A549 (cell line): ENCODE results near the gene LRRC4B. TPM values are rescaled to one million over a fixed set of nuclear protein-coding genes. Genes with fewer than 3 reads are reported as not detected.
"Not testable (repeated sequence)": the region's sequence is repeated elsewhere in the genome, so short reads cannot be mapped to it uniquely, and the experiment has no call there.

Experiments used
- ATAC-seq, 2 experiments: fragments of 200-7000 bp in 1 of 2; fragments of >200 bp in 1 of 2; cut with Nextera tagmentation in 1 of 2; cut with Tn5 transposase in 1 of 2; 3 replicates each; pipeline versions ENCODE4 v1.8.0 to v1.9.1; 2018 to 2020; ENCODE audit warnings: mild to moderate bottlenecking in 1 of 2, moderate library complexity in 1 of 2
- CTCF ChIA-PET: fragments of 300-600 bp; sonication (Branson Sonifier 250); formaldehyde crosslinking; extraction: SDS; loops from one replicate; lab custom pipeline; 2021; ENCODE audit warnings: antibody characterized with exemption, inconsistent platforms; lab: Yijun Ruan, JAX
- POLR2A ChIA-PET: fragments of 350-600 bp; formaldehyde crosslinking; extraction: SDS; loops from one replicate; lab custom pipeline; 2021; ENCODE audit warnings: antibody characterized with exemption, inconsistent platforms; lab: Yijun Ruan, JAX
- DNase-seq, 2 experiments: peaks; one replicate each; pipeline versions ENCODE4 v3.0.0 to v3.0.0-alpha.2; 2011 to 2016; ENCODE audit warnings: low read depth in 1 of 2, low spot score in 1 of 2
- FAIRE-seq: peaks from 2 replicates; lab custom pipeline; 2011; peaks lifted over from hg19 to GRCh38; lab: Jason Lieb, UNC
- H3K27ac ChIP-seq, 2 experiments: fragments of >200 bp; sonication (Bioruptor Twin); formaldehyde crosslinking; 3 replicates each; pipeline ENCODE4 v1.5.1; 2016 to 2017
- H3K4me1 ChIP-seq: fragments of >200 bp; sonication (Bioruptor Twin); formaldehyde crosslinking; 3 replicates; pipeline ENCODE4 v1.6.1; 2016
- H3K4me2 ChIP-seq: fragments of >200 bp; sonication (Bioruptor Twin); formaldehyde crosslinking; 3 replicates; pipeline ENCODE4 v1.6.1; 2016
- H3K4me3 ChIP-seq: fragments of >200 bp; sonication (Bioruptor Twin); formaldehyde crosslinking; 3 replicates; pipeline ENCODE4 v1.5.1; 2016
- H3K9me3 ChIP-seq: fragments of >200 bp; sonication (Bioruptor Twin); formaldehyde crosslinking; 3 replicates; pipeline ENCODE4 v1.6.1; 2016
- BHLHE40 ChIP-seq: IDR thresholded peaks from 2 replicates; pipeline ENCODE4 v1.6.1; 2012; ENCODE audit warnings: low read depth, low read length, inconsistent platforms
- CBX8 ChIP-seq: fragments of 200-600 bp; sonication (generic); IDR thresholded peaks from 2 replicates; pipeline ENCODE4 v1.6.1; 2016
- CHD4 ChIP-seq: fragments of 200-600 bp; sonication (generic); IDR thresholded peaks from 2 replicates; pipeline ENCODE4 v1.6.1; 2016; ENCODE audit warnings: antibody characterized with exemption, mild to moderate bottlenecking, borderline replicate concordance
- EHF ChIP-seq: fragments of 250-450 bp; sonication (Bioruptor Pico); IDR thresholded peaks from 2 replicates; pipeline ENCODE4 v1.5.0; 2020; ENCODE audit warnings: mild to moderate bottlenecking
- EP300 ChIP-seq, 2 experiments: fragments of >200 bp; sonication (Bioruptor Twin); formaldehyde crosslinking; IDR thresholded peaks; 2 replicates in 1 of 2; 3 replicates in 1 of 2; pipeline ENCODE4 v1.6.1; 2016 to 2017
- ESRRA ChIP-seq: fragments of 150-350 bp; IDR thresholded peaks from 2 replicates; pipeline ENCODE4 v1.6.1; 2014; ENCODE audit warnings: mild to moderate bottlenecking, low read length, borderline replicate concordance
- FOSL2 ChIP-seq, 2 experiments: fragments of 450-650 bp in 1 of 2; fragments of >200 bp in 1 of 2; sonication (Bioruptor Twin) in 1 of 2; formaldehyde crosslinking; IDR thresholded peaks; 2 replicates each; pipeline versions ENCODE4 v1.5.0 to v1.6.1; 2016 to 2020; ENCODE audit warnings: mild to moderate bottlenecking in 1 of 2, moderate library complexity in 1 of 2
- HEYL ChIP-seq: fragments of 250-450 bp; sonication (Bioruptor Pico); IDR thresholded peaks from 2 replicates; pipeline ENCODE4 v1.8.0; 2021; ENCODE audit warnings: mild to moderate bottlenecking, moderate library complexity
- HOXA7 ChIP-seq: fragments of 250-450 bp; sonication (Bioruptor Pico); IDR thresholded peaks from 2 replicates; pipeline ENCODE4 v1.5.0; 2020; ENCODE audit warnings: mild to moderate bottlenecking, moderate library complexity
- HOXB13 ChIP-seq: fragments of 250-450 bp; sonication (Bioruptor Pico); IDR thresholded peaks from 2 replicates; pipeline ENCODE4 v1.5.0; 2020; ENCODE audit warnings: low read depth, mild to moderate bottlenecking, moderate library complexity
- KDM1A ChIP-seq: fragments of 200-600 bp; sonication (generic); IDR thresholded peaks from 2 replicates; pipeline ENCODE4 v1.6.1; 2016; ENCODE audit warnings: low read depth, mild to moderate bottlenecking
- KDM5A ChIP-seq: fragments of 200-600 bp; sonication (generic); IDR thresholded peaks from 2 replicates; pipeline ENCODE4 v1.6.1; 2016; ENCODE audit warnings: antibody characterized with exemption, mild to moderate bottlenecking
- MAFK ChIP-seq: fragments of 450-650 bp; IDR thresholded peaks from 2 replicates; pipeline ENCODE4 v1.6.1; 2014; ENCODE audit not compliant: partially characterized antibody
- MAZ ChIP-seq: fragments of 150-350 bp; IDR thresholded peaks from 2 replicates; pipeline ENCODE4 v1.6.1; 2014; ENCODE audit warnings: antibody characterized with exemption, low read depth, low read length, borderline replicate concordance
- POLR2AphosphoS2 ChIP-seq: conservative IDR thresholded peaks from 2 replicates; pipeline ENCODE4 v1.6.1; 2012; ENCODE audit warnings: low read length, improper control_type of control experiment, inconsistent platforms
- SMC3 ChIP-seq: fragments of >200 bp; sonication (Bioruptor Twin); formaldehyde crosslinking; IDR thresholded peaks from 3 replicates; pipeline ENCODE4 v1.6.1; 2018; ENCODE audit warnings: inconsistent platforms
- TP53 ChIP-seq: fragments of 250-450 bp; sonication (Bioruptor Pico); IDR thresholded peaks from 2 replicates; pipeline ENCODE4 v1.5.0; 2021; ENCODE audit warnings: mild to moderate bottlenecking, moderate library complexity
- ZC3H11A ChIP-seq: fragments of 450-650 bp; IDR thresholded peaks from 2 replicates; pipeline ENCODE4 v1.6.1; 2014; ENCODE audit warnings: antibody characterized with exemption, mild to moderate bottlenecking
- ZFP36 ChIP-seq: fragments of 450-650 bp; IDR thresholded peaks from 2 replicates; pipeline ENCODE4 v1.6.1; 2014; ENCODE audit warnings: borderline replicate concordance; ENCODE audit not compliant: partially characterized antibody
- ZNF302 ChIP-seq: fragments of 250-450 bp; sonication (Bioruptor Pico); IDR thresholded peaks from 2 replicates; pipeline ENCODE4 v1.9.0; 2021; ENCODE audit warnings: inconsistent platforms, mild to moderate bottlenecking, moderate library complexity
- WGBS: methylation state at CpG from one replicate; pipeline ENCODE4 v1.1.6; 2017; ENCODE audit errors: missing lambda C conversion rate; 5-methylcytosine and 5-hydroxymethylcytosine counted together
- polyA plus RNA-seq, 4 experiments: library from polyadenylated mRNA; depleted of rRNA in 3 of 4; stranded (reverse); fragments of >200 nt; fragmentation: RNase III in 1 of 4; extraction: RNeasy Plus Mini Kit Qiagen cat#74134 plus additional on column Dnase treatment in 1 of 4; gene quantifications; 2 replicates in 3 of 4; 3 replicates in 1 of 4; pipeline ENCODE4 v1.2.3, GENCODE V29; 2011 to 2017
- TF ChIP-seq, protein P1 (sequence below): fragments of 250-450 bp; sonication (Bioruptor Pico); IDR thresholded peaks from 2 replicates; pipeline ENCODE4 v1.5.0; 2020; ENCODE audit warnings: low read depth, mild to moderate bottlenecking, moderate library complexity
- TF ChIP-seq, protein P2 (sequence below): fragments of 150-350 bp; IDR thresholded peaks from 2 replicates; pipeline ENCODE4 v1.6.1; 2014; ENCODE audit warnings: low read depth, mild to moderate bottlenecking, low read length
- TF ChIP-seq, protein P3 (sequence below): IDR thresholded peaks from 2 replicates; pipeline ENCODE4 v1.6.1; 2012
- TF ChIP-seq, protein P4 (sequence below): fragments of 250-450 bp; sonication (Bioruptor Pico); IDR thresholded peaks from 2 replicates; pipeline ENCODE4 v1.5.0; 2021; ENCODE audit warnings: mild to moderate bottlenecking, moderate library complexity, borderline replicate concordance

Gene LRRC4B
- polyA plus RNA-seq, 2 of the 4 experiments (the other 2 are of a cell fraction) = 0.54 to 0.97 TPM

DNA sequence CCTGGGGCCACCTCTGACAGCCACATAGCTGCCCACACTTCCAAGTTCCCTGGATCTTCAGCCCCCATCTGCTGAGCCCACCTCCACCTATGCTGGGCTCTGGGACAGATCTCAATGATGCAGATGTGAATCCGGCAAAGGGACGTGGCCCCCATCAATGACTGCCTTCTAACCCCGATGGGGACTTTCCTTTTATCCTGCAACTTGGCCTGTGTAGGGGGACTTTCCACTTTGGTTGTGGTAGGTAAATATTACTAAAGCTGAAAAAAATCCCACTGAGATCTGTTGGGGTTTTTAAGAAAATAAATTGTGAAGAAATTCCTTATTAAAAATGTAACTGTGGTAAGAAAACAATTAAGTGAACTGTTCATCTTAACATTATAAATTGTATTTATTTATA, 33.8 kb downstream of the LRRC4B start:
- no peak overlapping the region for H3K27ac ChIP-seq
- FAIRE-seq = no peak
- H3K9me3 ChIP-seq = peaks cover 19% of the 10 kb centered on the region
- no peak for DNase-seq
- ChIA-PET CTCF (interaction anchor here (0.6 to 18.0 kb wide), 8 partner anchors 10 to 388 kb away, joined by 3 to 355 read pairs (median 4); no protein-coding TSS in a partner anchor), POLR2A (no interaction called here)
- H3K4me2 ChIP-seq = no peak overlapping the region
- WGBS = 72% methylated on average over 3 of the region's 3 CpGs
- TF ChIP-seq, protein P1, sequence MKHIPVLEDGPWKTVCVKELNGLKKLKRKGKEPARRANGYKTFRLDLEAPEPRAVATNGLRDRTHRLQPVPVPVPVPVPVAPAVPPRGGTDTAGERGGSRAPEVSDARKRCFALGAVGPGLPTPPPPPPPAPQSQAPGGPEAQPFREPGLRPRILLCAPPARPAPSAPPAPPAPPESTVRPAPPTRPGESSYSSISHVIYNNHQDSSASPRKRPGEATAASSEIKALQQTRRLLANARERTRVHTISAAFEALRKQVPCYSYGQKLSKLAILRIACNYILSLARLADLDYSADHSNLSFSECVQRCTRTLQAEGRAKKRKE (CRISPR knock-in tag) = no peak
- TF ChIP-seq KDM1A (no peak), MAZ (no peak)
- 0 out of 3 replicates have a peak, but pooled peaks cover 3% of the 10 kb centered on the region for H3K4me1 ChIP-seq
- H3K4me3 ChIP-seq = no peak overlapping the region
- ATAC-seq = no peak

DNA sequence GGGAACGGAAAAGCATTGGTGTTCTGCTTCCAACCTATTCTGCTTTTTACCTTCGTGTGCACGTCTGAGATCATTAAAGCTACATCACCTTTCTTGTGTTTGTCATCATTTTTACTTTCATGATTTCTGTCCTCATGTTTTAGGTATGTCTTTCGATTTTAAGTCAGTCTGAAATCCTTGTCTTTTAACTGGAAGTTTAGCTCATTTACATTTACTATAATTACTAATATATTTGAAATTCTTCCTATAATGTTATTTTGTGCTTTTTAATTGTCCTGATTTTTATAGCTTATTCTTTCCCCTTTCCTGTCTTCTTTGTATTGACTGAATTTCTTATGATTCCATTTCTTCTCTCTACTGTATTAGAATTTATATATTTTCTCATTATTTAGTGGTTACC, 35.3 kb downstream of the LRRC4B start:
- H3K27ac ChIP-seq = no peak overlapping the region
- 0 out of 3 replicates have a peak, but pooled peaks cover 3% of the 10 kb centered on the region for H3K4me1 ChIP-seq
- WGBS = 26% methylated on average over 4 of the region's 4 CpGs
- no peak for DNase-seq
- no peak for FAIRE-seq
- ChIA-PET POLR2A (no interaction called here), CTCF (interaction anchor here (0.8 to 18.0 kb wide), 6 partner anchors 11 to 248 kb away, joined by 3 to 355 read pairs (median 6); no protein-coding TSS in a partner anchor)
- no peak overlapping the region for H3K4me3 ChIP-seq
- TF ChIP-seq BHLHE40 (no peak), ZNF302 (CRISPR knock-in tag) (no peak), CHD4 (no peak), ZFP36 (no peak), KDM5A (no peak), HOXA7 (CRISPR knock-in tag) (no peak)
- TF ChIP-seq, protein P1 (CRISPR knock-in tag) = no peak
- TF ChIP-seq, protein P2, sequence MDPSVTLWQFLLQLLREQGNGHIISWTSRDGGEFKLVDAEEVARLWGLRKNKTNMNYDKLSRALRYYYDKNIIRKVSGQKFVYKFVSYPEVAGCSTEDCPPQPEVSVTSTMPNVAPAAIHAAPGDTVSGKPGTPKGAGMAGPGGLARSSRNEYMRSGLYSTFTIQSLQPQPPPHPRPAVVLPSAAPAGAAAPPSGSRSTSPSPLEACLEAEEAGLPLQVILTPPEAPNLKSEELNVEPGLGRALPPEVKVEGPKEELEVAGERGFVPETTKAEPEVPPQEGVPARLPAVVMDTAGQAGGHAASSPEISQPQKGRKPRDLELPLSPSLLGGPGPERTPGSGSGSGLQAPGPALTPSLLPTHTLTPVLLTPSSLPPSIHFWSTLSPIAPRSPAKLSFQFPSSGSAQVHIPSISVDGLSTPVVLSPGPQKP = no peak
- peaks cover 19% of the 10 kb centered on the region for H3K9me3 ChIP-seq
- H3K4me2 ChIP-seq = no peak overlapping the region
- ATAC-seq = no peak

DNA sequence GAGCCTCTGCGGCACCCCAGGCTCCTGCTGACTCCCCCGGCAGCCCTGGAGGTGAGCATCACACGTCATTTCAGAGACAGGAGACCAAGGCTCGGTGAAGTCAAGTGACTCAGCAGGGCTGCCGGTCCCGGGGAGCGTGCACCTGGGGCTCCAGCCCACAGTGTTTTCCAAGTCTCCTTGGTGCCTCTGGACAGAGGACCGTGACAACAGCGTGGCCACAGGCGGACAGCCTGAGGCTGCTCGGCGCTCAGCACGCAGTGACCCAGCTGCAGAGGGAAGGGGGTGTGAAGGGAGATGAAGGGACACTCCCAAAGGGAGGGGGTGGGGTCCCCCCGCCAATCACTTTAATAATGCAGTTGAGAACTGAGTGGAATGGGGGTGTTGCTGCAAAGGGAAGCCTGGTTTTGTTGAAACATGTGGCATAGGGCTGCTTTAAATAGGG, 37.0 kb downstream of the LRRC4B start:
- Histone ChIP-seq H3K4me2 (no peak overlapping the region), H3K4me3 (no peak overlapping the region), H3K27ac (no peak overlapping the region), H3K9me3 (peaks cover 19% of the 10 kb centered on the region), H3K4me1 (0 out of 3 replicates have a peak, but pooled peaks cover 3% of the 10 kb centered on the region)
- TF ChIP-seq HEYL (CRISPR knock-in tag) (no peak), TP53 (CRISPR knock-in tag) (no peak), ZFP36 (no peak), EP300 (IDR thresholded peaks at IDR 0.05) (no peak), SMC3 (no peak), EHF (CRISPR knock-in tag) (no peak), POLR2AphosphoS2 (no peak), HOXB13 (CRISPR knock-in tag) (no peak), BHLHE40 (no peak), ESRRA (no peak), ZC3H11A (no peak), MAFK (no peak), FOSL2 (IDR thresholded peaks at IDR 0.05) (no peak), FOSL2 (CRISPR knock-in tag; IDR thresholded peaks at IDR 0.05) (no peak), CBX8 (no peak)
- TF ChIP-seq, protein P3, sequence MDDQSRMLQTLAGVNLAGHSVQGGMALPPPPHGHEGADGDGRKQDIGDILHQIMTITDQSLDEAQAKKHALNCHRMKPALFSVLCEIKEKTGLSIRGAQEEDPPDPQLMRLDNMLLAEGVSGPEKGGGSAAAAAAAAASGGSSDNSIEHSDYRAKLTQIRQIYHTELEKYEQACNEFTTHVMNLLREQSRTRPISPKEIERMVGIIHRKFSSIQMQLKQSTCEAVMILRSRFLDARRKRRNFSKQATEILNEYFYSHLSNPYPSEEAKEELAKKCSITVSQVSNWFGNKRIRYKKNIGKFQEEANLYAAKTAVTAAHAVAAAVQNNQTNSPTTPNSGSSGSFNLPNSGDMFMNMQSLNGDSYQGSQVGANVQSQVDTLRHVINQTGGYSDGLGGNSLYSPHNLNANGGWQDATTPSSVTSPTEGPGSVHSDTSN = no peak
- TF ChIP-seq, protein P4, sequence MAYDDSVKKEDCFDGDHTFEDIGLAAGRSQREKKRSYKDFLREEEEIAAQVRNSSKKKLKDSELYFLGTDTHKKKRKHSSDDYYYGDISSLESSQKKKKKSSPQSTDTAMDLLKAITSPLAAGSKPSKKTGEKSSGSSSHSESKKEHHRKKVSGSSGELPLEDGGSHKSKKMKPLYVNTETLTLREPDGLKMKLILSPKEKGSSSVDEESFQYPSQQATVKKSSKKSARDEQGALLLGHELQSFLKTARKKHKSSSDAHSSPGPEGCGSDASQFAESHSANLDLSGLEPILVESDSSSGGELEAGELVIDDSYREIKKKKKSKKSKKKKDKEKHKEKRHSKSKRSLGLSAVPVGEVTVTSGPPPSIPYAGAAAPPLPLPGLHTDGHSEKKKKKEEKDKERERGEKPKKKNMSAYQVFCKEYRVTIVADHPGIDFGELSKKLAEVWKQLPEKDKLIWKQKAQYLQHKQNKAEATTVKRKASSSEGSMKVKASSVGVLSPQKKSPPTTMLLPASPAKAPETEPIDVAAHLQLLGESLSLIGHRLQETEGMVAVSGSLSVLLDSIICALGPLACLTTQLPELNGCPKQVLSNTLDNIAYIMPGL (CRISPR knock-in tag) = no peak
- no peak for FAIRE-seq
- no peak for DNase-seq
- 36% methylated on average over 6 of the region's 14 CpGs for WGBS
- CTCF ChIA-PET = interaction anchor here (0.9 kb wide), 1 partner anchor 253 kb away, joined by 3 read pairs; no protein-coding TSS in a partner anchor
- peak; percentile 21 to 29; a peak in 2 of 6 replicates for ATAC-seq
- POLR2A ChIA-PET = no interaction called here

DNA sequence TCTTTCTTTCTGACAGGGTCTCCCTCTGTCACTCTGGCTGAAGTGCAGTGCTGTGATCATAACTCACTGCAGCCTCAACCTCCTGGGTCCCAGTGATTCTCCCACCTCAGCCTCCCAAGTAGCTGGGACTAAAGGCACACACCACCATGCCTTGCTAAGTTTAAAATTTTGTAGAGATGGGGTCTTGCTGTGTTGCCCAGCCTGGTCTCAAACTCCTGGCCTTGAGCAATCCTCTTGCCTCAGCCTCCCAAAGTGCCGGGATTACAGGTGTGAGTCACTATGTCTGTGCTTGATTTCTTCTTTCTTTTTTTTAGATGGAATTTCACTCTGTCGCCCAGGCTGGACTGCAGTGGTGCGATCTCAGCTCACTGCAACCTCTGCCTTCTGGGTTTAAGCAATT, 40.2 kb downstream of the LRRC4B start:
- ChIA-PET CTCF (interaction anchor here (0.9 to 10.7 kb wide), 6 partner anchors 9 to 493 kb away, joined by 3 to 91 read pairs (median 5); no protein-coding TSS in a partner anchor), POLR2A (interaction anchor here (1.0 kb wide), 1 partner anchor 17 kb away, joined by 5 read pairs; the partner anchor contains the start of gene JOSD2)
- 63% methylated on average over 3 of the region's 3 CpGs for WGBS
- ATAC-seq, FAIRE-seq, H3K4me1 ChIP-seq, H3K4me2 ChIP-seq, DNase-seq, H3K4me3 ChIP-seq, H3K27ac ChIP-seq: not testable (repeated sequence)
- peaks cover 12% of the 10 kb centered on the region for H3K9me3 ChIP-seq
